Activated CD8-positive, alpha-beta memory T cell treated with anti-CD3 and anti-CD28 coated beads, Interleukin-2, amount 50 U/mL, for 1 hour (primary cell): ENCODE results near the gene RPSA.
"Not testable (repeated sequence)": the region's sequence is repeated elsewhere in the genome, so short reads cannot be mapped to it uniquely, and the experiment has no call there.

Experiments
- DNase-seq: peaks from one replicate; pipeline ENCODE4 v3.0.0-alpha.2; 2020; ENCODE audit errors: extremely low read depth

RPSA gene

GRCh38 chr3:39419742-39420315 is 13.3 kb downstream of the RPSA start:
- DNase-seq: no peak

GRCh38 chr3:39420543-39420942 is 14.0 kb downstream of the RPSA start:
- DNase-seq: no peak

- no peak for DNase-seq
Observed at GRCh38 chr3:39423436-39423970, 17.0 kb downstream of the RPSA start.

GRCh38 chr3:39426312-39426711 is 19.8 kb downstream of the RPSA start:
- no peak for DNase-seq

- DNase-seq: no peak
Observed at GRCh38 chr3:39427506-39427905, 21.0 kb downstream of the RPSA start.

GRCh38 chr3:39428745-39429201 is 22.3 kb downstream of the RPSA start:
- no peak for DNase-seq

GRCh38 chr3:39429466-39429865 is 22.9 kb downstream of the RPSA start:
- no peak for DNase-seq

- DNase-seq: no peak
Observed at GRCh38 chr3:39432342-39432741, 25.8 kb downstream of the RPSA start.

- no peak for DNase-seq
Observed at GRCh38 chr3:39433642-39434041, 27.1 kb downstream of the RPSA start.

- no peak for DNase-seq
Observed at GRCh38 chr3:39434574-39434973, 28.1 kb downstream of the RPSA start.

GRCh38 chr3:39435006-39435748 is 28.7 kb downstream of the RPSA start:
- no peak for DNase-seq

- no peak for DNase-seq
Observed at GRCh38 chr3:39438880-39439279, 32.4 kb downstream of the RPSA start.

- no peak for DNase-seq
Observed at GRCh38 chr3:39440316-39440715, 33.8 kb downstream of the RPSA start.

- no peak for DNase-seq
Observed at GRCh38 chr3:39443530-39443929, 37.0 kb downstream of the RPSA start.

GRCh38 chr3:39445927-39446326 is 39.4 kb downstream of the RPSA start:
- DNase-seq: no peak

- no peak for DNase-seq
Observed at GRCh38 chr3:39446444-39446843, 39.9 kb downstream of the RPSA start.

- DNase-seq: peak; percentile 35
Observed at GRCh38 chr3:39447637-39448483, 41.3 kb downstream of the RPSA start.

- DNase-seq: no peak
Observed at GRCh38 chr3:39448506-39449233, 42.1 kb downstream of the RPSA start.

- no peak for DNase-seq
Observed at GRCh38 chr3:39449796-39450195, 43.3 kb downstream of the RPSA start.

GRCh38 chr3:39453134-39453533 is 46.6 kb downstream of the RPSA start:
- no peak for DNase-seq

GRCh38 chr3:39453872-39454271 is 47.4 kb downstream of the RPSA start:
- DNase-seq: not testable (repeated sequence)
